CD4-positive, alpha-beta T cell treated with Interleukin-4 for 1 hour (primary cell): ENCODE data around the gene HMX1.

Source experiments
- DNase-seq, 2 donors: peaks; one replicate each; pipeline ENCODE4 v3.0.0-alpha.2; 2020 to 2022

Gene HMX1

GRCh38 chr4:8867624-8868320 is 3.9 kb downstream of the HMX1 start:
- DNase-seq, result no peak

DNA sequence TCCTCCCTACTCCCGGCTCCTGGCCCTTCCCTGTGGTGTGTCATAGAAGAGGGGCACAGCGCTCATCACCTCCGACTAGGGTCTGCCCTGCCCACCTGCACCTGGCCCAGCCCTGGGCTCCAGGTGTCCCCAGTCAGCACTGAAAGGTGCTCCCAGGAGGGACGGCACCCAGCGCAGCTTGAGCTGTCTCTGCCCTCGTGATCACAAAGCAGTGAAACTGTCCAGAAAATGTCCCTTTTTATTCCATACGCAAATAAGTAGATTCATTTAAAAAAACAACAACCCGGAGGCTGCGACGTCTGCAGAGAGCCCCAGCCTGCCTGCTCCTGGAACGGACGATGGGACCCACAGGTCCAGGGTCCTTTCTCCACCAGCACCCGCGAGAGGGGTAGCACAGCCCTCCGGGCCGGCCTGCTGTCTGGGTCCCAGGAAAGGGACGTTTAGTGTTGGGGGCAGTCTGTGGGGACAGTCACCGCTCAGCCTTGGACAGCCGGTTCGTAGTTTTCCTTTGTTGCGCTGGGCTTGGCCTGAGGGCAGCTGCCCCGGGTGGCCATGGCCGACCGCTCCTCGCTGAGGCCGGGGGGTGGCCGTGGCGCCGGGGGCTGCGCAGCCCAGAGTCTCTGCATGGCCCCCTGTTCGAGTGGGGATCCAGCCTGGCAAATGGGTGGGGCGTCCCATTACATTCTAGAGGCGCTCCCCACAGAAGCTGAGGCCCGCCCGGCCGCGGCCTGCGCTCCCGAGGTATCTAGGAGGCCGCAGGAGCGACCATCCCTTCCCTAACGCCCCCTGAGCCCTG is 4.6 kb downstream of the HMX1 start:
- no peak for DNase-seq

DNA sequence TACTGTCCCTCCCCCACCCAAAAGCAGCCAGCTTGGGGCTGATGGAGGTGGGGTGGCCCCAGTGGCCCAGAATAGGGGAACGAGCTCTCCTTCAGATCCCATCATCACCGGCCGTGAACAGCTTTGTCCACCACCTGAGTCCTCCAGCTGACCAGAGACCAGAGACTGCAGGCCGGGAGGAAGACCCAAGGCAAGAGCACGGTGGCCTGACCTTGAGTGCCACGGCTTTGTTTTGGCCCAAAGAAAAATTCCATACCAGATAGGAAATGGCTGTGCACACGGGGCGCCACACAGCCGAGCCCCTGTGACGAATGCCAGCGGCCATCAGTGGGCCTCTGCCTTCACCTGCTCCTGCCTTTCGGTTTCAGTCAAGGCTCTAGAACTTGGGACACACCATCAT is 5.2 kb downstream of the HMX1 start:
- no peak for DNase-seq

DNA sequence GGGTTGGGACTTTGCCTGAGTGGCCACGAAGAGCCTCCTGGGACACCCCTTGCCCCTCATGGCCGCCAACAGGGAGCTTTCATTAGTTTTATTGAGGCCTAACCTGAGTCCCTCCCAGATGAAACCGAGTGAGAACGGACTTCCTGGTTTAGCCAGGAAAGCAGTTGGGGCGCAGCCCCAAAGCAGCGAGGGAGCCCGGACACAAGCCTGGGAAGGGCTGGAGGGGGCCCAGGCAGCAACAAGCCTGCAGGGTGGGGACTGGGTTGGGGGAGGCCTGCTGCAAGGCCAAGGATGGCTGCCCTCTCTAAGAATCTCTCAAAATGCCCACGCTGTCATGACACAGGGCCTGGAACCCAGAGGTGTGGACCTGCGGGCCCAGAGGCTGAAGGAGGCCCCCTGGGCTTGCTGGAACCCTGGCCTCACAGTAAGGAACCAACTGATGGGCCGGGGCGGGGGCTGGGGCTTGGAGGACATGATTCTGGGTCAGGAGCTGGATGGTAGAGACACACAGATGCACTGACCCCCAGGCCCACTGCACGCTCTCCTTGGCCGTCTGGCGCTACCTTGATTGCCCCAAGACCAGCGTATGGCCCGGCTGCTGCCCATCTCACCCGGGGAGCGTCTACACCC is 5.8 kb downstream of the HMX1 start:
- no peak for DNase-seq

GRCh38 chr4:8864912-8865680 is 6.5 kb downstream of the HMX1 start:
- no peak for DNase-seq

- DNase-seq, result no peak
Observed at GRCh38 chr4:8863686-8864682, 7.7 kb downstream of the HMX1 start.

- DNase-seq, result no peak
Observed at GRCh38 chr4:8862800-8863685, 8.6 kb downstream of the HMX1 start.

GRCh38 chr4:8862334-8862733 is 9.3 kb downstream of the HMX1 start:
- no peak for DNase-seq

GRCh38 chr4:8861576-8862295 is 9.9 kb downstream of the HMX1 start:
- DNase-seq, result no peak

- DNase-seq, result no peak
Observed at GRCh38 chr4:8860892-8861575, 10.6 kb downstream of the HMX1 start.

DNA sequence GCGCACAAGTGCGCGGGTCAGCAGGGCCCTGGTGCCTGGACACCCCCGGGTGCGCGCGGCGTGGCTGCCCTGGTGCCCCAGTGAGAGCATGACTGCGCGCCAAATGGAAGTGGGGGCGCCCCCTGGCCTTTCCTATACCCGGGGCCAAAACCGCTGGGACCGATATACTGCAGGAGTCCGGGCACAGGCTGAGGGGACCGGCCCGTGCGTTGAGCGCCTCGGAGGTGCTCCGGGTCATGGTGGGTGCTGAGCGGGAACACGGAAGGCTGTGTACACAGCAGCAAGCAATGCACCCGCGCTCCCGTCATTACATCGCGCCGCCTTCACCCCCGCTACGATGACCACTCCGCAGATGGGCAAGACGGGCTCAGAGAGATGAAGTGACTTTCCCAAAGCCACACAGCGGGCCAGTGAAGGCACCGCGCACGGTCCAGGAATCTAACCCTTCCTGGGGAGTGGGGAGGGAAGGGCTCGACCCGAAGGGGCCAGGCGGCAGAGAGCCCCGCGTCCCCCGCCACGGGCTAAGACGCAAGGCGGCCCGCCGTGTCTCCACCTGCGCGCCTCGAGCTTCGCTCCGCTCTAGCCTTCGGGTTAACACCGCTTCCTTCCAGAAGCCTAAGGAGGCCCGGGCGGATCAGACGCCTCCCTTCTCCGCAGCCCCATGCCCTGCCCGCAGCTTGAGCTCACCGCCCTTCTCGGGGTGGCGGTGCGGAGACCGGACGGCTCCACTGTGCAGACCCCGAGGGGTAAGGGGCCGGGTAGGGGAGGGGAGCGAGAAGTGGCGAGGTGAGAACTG is 11.3 kb downstream of the HMX1 start:
- DNase-seq, result no peak

DNA sequence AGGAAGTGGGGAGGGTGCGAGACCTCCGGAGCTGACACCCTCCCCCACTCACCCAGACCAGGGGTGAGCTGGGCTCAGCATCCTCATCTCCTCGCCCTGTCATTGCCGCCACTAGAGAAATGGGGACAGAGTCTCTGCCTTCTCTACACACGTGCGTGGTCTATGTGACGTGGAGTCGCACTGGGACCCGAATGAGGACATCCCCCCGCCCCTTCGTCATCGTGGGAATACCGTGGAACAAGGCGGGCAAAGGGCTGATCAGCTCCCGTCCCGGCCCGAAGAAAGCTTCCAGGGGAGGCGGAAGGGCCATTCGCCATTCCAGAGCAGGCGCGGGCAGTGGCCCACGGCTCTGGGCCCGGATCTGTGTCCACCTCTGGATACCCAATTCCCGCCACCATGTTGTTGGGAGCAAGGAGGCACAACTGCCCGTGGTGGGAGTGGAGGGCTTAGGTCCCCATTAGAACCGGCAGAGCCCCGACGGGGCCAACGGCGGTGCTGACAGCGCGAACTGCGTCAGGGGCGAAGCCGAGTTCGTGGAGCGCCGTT is 12.0 kb downstream of the HMX1 start:
- DNase-seq, result no peak

GRCh38 chr4:8858701-8859210 is 12.9 kb downstream of the HMX1 start:
- no peak for DNase-seq

DNA sequence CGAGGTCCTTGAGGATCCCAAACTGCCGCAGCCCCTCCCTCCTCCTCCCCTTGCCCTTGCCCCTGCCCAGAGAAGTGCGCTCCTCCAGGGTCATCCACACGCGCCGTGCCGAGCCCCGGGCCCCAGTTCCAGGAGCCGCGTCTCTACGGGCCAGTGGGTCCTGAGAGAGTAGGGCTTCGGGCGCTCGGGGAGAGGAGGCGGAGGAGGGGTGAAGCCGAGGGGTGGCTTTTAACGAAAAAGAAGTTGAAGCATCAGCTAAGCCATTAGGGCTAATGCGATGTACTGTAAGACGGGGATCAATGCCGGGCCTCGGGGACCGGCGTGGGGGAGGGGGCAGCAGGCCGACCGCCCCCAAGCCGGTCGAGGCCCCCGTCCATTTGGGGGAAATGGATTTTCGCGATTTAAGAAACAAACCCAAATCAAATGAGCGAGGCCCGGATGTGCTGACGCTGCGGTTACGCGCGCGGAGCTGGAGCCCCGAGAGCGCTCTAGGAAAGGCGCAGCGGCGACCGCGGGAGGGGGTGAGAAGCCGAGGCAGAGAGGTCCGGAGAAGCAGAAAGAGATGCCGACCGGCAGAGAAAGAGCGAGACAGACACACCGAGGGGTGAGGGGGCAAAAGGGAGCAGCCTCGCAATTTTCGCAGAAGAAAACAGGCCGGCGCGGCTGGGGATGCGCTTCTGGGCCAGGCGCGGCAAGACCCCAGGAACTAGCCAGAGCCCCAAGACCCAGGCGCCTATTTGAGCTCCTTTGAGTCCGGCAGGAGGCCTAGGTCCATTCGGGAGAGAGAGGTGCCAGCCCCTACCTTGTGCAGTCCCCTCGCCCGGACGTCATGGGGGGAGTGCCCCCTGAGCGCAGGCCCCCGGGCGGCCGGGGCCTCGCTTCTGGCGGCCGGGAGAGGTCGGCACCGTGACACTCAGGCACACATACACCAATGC is 13.6 kb downstream of the HMX1 start:
- DNase-seq, result no peak

DNA sequence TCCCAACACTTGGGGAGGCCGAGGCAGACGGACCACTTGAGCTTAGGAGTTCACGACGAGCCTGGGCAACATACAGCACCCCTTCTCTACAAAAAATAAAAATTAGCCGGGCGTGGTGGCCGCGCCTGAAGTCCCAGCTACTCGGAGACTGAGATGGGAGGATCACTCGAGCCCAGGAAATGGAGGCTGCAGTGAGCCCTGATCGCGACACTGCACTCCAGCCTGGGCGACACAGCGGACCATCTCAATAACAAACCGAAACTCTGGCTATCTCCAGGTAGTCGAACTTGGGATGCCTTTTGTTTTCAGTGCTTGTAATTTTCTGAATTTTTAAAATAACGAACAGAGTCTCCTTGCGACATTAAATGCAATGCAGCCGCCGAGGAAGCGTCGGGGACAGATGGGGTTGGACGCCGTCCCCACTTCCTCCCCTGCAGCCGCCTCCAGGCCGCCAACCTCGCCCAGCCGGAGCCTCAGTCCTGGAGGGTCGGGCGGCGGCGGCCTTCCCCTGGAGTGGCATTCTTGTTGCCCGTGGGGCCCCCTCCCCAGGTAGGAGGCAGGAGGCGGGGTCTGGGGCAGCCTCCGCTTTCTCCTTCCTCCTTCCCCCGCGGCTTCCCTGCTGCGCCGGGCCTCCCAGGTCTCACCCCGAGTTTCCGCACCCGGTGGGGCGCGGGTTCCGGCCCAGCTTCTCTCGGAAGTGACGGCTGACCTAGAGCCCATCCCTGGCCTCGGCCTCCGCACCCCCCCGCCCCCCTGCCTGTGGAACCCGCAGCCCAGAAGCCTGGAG is 14.6 kb downstream of the HMX1 start:
- no peak for DNase-seq

DNA sequence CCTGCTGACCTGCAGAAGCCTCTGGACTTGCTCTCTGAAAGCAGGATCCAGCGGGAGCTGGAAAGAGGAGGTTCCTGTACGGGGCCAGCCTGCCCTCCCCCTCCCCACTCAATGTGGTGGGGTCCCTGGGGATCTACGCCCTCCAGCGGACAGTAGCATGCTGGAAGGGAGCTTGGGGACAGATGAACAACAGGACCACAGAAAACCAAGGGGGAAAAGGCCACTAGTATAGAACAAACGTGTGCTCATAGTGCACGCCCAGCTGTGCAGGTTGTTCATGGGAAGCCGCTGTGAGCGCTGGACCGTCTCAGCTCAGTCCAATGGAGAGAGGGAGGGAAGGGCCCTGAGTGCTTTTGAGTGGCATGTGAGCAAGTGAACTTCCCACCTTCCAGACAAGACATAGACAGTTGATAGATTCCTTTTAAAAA is 15.8 kb downstream of the HMX1 start:
- no peak for DNase-seq
